Ishikawa (cell line): Measurements from ENCODE around the gene SCG2.

Experiments
- CEBPB ChIP-seq: IDR thresholded peaks from 2 replicates; pipeline ENCODE4 v1.6.1; 2012
- CREB1 ChIP-seq: IDR thresholded peaks from 2 replicates; pipeline ENCODE4 v1.6.1; 2012; ENCODE audit warnings: low read depth
- EGR1 ChIP-seq: IDR thresholded peaks from 2 replicates; pipeline ENCODE4 v1.6.1; 2012
- EP300 ChIP-seq: IDR thresholded peaks from 2 replicates; pipeline ENCODE4 v1.6.1; 2012; ENCODE audit warnings: borderline replicate concordance
- FOXM1 ChIP-seq: IDR thresholded peaks from 2 replicates; pipeline ENCODE4 v1.6.1; 2012; ENCODE audit warnings: low read depth, borderline replicate concordance
- NFIC ChIP-seq: IDR thresholded peaks from 2 replicates; pipeline ENCODE4 v1.6.1; 2012
- RAD21 ChIP-seq: IDR thresholded peaks from 2 replicates; pipeline ENCODE4 v1.6.1; 2012; ENCODE audit warnings: low read depth
- TAF1 ChIP-seq: IDR thresholded peaks from 2 replicates; pipeline ENCODE4 v1.6.1; 2012; ENCODE audit warnings: low read depth, mild to moderate bottlenecking
- TCF12 ChIP-seq: IDR thresholded peaks from 2 replicates; pipeline ENCODE4 v1.6.1; 2012; ENCODE audit warnings: low read depth
- TEAD4 ChIP-seq: IDR thresholded peaks from 2 replicates; pipeline ENCODE4 v1.6.1; 2012
- YY1 ChIP-seq: IDR thresholded peaks from 2 replicates; pipeline ENCODE4 v1.6.1; 2012; ENCODE audit warnings: low read depth
- ZBTB7A ChIP-seq: IDR thresholded peaks from 2 replicates; pipeline ENCODE4 v1.6.1; 2012; ENCODE audit warnings: low read depth
- TF ChIP-seq, protein P1 (sequence below): IDR thresholded peaks from 2 replicates; pipeline ENCODE4 v1.6.1; 2012
- TF ChIP-seq, protein P2 (sequence below): IDR thresholded peaks from 2 replicates; pipeline ENCODE4 v1.6.1; 2012; ENCODE audit warnings: low read depth, mild to moderate bottlenecking
- TF ChIP-seq, protein P3 (sequence below): IDR thresholded peaks from 2 replicates; pipeline ENCODE4 v1.6.1; 2012

SCG2 gene

DNA sequence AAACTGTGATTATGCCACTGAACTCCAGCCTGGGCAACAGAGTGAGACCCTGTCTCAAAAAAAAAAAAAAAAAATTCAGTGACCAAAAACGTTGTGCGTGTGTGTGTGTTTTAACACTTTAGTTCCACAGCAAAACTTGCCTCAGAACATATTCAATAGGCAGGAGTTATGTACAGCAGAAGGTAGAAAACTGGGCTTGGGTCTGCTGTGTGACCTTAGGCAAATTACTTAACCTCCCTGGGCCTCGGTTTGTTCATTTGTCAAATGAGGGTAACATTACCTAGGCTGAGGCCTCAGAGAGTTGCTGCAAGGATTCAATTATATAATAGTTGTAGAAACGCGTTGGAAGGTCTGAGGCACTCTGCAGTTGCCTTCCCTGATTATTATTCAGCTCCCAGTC, 10.3 kb upstream of the SCG2 start:
- TF ChIP-seq TAF1 (no peak), CREB1 (no peak), RAD21 (no peak), YY1 (no peak), FOXM1 (no peak)
- TF ChIP-seq, protein P1, sequence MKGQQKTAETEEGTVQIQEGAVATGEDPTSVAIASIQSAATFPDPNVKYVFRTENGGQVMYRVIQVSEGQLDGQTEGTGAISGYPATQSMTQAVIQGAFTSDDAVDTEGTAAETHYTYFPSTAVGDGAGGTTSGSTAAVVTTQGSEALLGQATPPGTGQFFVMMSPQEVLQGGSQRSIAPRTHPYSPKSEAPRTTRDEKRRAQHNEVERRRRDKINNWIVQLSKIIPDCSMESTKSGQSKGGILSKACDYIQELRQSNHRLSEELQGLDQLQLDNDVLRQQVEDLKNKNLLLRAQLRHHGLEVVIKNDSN, result no peak
- TF ChIP-seq, protein P2, sequence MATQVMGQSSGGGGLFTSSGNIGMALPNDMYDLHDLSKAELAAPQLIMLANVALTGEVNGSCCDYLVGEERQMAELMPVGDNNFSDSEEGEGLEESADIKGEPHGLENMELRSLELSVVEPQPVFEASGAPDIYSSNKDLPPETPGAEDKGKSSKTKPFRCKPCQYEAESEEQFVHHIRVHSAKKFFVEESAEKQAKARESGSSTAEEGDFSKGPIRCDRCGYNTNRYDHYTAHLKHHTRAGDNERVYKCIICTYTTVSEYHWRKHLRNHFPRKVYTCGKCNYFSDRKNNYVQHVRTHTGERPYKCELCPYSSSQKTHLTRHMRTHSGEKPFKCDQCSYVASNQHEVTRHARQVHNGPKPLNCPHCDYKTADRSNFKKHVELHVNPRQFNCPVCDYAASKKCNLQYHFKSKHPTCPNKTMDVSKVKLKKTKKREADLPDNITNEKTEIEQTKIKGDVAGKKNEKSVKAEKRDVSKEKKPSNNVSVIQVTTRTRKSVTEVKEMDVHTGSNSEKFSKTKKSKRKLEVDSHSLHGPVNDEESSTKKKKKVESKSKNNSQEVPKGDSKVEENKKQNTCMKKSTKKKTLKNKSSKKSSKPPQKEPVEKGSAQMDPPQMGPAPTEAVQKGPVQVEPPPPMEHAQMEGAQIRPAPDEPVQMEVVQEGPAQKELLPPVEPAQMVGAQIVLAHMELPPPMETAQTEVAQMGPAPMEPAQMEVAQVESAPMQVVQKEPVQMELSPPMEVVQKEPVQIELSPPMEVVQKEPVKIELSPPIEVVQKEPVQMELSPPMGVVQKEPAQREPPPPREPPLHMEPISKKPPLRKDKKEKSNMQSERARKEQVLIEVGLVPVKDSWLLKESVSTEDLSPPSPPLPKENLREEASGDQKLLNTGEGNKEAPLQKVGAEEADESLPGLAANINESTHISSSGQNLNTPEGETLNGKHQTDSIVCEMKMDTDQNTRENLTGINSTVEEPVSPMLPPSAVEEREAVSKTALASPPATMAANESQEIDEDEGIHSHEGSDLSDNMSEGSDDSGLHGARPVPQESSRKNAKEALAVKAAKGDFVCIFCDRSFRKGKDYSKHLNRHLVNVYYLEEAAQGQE, result no peak

DNA sequence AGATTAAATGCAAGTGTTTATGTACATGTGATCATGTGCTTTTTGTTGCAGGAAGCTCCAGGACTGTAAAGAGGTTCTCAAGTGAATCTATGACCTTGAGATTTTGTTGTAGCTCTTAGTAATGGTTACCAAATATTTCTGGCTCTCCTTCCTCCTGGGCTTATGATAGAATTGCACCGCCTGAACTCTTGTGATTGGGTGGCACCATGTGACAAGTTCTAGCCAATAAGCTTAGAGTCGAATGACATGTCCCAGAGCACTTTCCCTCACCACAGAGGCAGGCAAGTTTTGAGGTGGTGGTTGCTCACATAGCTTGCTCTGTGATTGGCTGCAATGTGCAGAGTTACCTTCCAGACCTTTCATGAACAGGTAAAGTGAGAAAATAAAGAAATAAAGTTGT, 8.9 kb upstream of the SCG2 start:
- TF ChIP-seq FOXM1, result no peak
- TF ChIP-seq, protein P1, result peak; percentile 39; the same call in 1 of the 2 replicates
- TF ChIP-seq NFIC, result no peak

DNA sequence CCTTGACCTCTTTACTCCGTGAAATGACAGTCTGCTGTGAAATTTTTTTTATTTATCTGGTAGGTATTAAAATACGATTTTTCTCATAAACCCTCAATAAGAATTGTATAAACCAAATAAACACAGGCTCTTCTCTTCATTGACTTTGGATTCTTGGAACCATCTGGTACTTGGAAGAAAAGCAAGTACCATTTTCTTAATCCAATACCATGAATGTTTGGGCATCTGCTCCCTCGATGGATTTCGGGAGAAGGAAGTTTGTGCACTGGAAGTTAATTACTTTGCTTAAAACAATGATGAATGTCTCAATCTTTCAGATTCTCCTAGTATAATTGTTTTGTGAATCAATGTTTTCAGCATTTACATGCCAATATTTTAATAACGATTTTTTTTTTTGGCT, 5.3 kb upstream of the SCG2 start:
- TF ChIP-seq CREB1, result no peak
- TF ChIP-seq FOXM1, result no peak
- TF ChIP-seq RAD21, result no peak
- TF ChIP-seq EP300, result no peak
- TF ChIP-seq CEBPB, result no peak
- no peak for TF ChIP-seq YY1
- no peak for TF ChIP-seq TEAD4
- no peak for TF ChIP-seq TAF1

DNA sequence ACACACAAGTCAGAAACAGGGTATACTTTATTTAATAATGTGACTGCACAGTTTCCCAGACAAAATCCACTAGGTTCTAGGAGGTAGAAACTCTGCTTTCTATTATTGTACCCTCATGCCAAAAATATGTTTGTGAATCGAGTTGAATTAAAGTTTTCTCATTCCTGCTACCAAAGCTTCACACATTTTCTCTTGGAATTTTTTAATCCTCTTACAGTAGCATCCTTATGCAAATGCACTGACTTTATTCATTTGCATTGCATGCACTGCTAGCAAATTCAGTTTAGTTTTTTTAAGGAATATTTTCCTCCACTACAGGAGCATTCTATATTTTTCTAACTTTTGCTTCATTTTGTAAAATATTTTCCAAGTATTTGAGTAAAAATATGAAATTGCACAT, 4.8 kb upstream of the SCG2 start:
- TF ChIP-seq CEBPB (no peak), ZBTB7A (no peak)

DNA sequence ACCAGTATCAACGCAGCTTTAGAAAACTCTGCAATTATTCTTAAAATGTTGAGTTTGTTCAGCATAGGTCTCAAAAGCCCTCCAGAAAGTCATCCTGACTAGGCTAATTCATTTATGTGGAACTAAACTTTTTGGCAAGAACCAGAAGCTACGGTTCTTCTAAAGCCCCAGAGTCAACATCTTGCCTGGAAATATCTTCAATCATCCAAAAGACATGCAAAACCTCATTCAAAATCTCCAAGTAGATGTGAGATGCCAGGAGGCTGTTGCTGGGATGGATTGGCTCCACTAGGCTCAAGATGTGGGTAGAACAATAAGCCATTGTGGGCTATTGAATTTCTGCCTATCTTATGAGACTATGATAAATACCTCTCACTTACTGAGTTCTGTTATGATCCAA, 2.1 kb upstream of the SCG2 start:
- no peak for TF ChIP-seq CREB1
- TF ChIP-seq EP300, result no peak
- no peak for TF ChIP-seq FOXM1

DNA sequence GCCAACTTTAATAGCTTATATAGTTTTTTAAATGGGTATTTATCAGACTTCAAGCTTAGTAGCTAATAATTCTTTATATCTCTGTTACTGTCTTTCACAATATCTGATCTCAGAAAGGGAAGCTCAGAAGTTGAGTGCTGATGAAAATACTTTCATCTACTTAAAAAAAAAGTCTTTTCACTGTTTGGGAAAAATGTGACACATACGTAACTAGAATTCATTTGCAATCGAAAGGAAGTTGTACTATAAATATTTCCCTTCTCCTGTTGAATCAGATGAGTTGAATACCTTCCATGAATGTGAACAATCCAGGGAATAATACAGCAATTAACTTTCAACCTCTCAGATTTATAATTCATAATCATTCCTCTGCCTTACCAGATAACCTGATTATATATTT, 811 bp upstream of the SCG2 start:
- TF ChIP-seq CREB1 (no peak), TAF1 (no peak), NFIC (no peak), YY1 (no peak), RAD21 (no peak), CEBPB (no peak), TCF12 (no peak), ZBTB7A (no peak)
- TF ChIP-seq, protein P1, result no peak
- TF ChIP-seq, protein P3, sequence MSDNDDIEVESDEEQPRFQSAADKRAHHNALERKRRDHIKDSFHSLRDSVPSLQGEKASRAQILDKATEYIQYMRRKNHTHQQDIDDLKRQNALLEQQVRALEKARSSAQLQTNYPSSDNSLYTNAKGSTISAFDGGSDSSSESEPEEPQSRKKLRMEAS, result no peak

DNA sequence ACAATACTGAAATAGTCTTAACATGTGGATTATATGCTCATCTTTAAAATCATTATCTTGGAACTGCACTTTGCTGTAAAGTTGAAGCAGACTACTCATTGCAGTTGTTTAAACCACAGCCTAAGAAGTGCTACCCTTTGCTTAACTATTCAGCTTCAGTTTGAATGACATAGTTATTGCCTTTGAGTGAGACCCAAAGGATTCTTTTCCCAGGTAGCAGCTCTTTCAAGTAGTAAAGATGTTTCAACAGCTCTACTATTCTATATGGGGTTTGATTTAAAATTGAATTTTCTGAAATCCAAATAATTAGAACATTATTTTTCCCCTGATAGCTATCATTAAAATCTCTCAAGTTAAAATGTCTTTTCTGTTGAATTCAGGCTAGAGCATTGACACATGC, 1.1 kb downstream of the SCG2 start:
- TF ChIP-seq TCF12, result no peak
- TF ChIP-seq EP300, result no peak
- TF ChIP-seq CREB1, result no peak
- no peak for TF ChIP-seq NFIC
- TF ChIP-seq, protein P2, result no peak
- TF ChIP-seq TAF1, result no peak
- no peak for TF ChIP-seq CEBPB
- TF ChIP-seq, protein P3, result no peak
- TF ChIP-seq EGR1, result no peak
- TF ChIP-seq, protein P1, result no peak
- TF ChIP-seq FOXM1, result no peak
